ENCODE data around the gene EXOC4. TPM values are rescaled to one million over a fixed set of nuclear protein-coding genes. Genes with fewer than 3 reads are reported as not detected.

EXOC4 gene
- total RNA-seq, 4 donors from 2014 or later, result 60.0 to 187 (median 80.1) TPM

DNA sequence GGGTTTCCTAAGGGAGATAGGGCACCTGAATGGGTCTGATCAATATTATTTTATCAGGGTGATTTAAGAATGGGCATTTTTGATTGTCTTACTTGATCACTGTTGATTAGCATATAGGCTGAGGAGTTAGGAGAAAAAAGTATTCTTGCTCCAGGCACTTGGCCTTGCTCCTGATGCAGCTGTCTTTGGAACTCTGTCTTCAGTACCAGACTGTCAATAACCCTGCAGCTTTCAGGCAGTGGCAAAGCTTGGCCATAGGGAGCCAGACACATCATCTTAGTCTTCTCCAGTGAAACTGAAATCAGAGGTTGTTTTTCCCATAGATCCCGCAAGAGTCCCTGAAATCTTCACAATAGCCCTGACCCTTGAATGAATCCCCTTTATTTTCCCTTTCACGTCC lies 47.2 kb downstream of the EXOC4 start:
- TF ChIP-seq POLR2AphosphoS5 (IDR thresholded peaks at IDR 0.05) (no peak), EP300 (IDR thresholded peaks at IDR 0.05) (no peak), POLR2A (IDR thresholded peaks at IDR 0.05) (no peak)
- TF ChIP-seq, protein P1, sequence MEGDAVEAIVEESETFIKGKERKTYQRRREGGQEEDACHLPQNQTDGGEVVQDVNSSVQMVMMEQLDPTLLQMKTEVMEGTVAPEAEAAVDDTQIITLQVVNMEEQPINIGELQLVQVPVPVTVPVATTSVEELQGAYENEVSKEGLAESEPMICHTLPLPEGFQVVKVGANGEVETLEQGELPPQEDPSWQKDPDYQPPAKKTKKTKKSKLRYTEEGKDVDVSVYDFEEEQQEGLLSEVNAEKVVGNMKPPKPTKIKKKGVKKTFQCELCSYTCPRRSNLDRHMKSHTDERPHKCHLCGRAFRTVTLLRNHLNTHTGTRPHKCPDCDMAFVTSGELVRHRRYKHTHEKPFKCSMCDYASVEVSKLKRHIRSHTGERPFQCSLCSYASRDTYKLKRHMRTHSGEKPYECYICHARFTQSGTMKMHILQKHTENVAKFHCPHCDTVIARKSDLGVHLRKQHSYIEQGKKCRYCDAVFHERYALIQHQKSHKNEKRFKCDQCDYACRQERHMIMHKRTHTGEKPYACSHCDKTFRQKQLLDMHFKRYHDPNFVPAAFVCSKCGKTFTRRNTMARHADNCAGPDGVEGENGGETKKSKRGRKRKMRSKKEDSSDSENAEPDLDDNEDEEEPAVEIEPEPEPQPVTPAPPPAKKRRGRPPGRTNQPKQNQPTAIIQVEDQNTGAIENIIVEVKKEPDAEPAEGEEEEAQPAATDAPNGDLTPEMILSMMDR (IDR thresholded peaks at IDR 0.05), result no peak
- WGBS, result 84% methylated on average over 2 of the region's 2 CpGs
- H3K27me3 ChIP-seq, result no peaks in the 10 kb centered on the region
- no peaks in the 10 kb centered on the region for H3K9me3 ChIP-seq
- H3K27ac ChIP-seq, result no peak overlapping the region
- H3K36me3 ChIP-seq, result no peaks in the 10 kb centered on the region
- H3K4me3 ChIP-seq, result no peak overlapping the region
- DNase-seq (ENCODE audit: low spot score in 2 of 2), result no peak
- no peaks in the 10 kb centered on the region for H3K4me1 ChIP-seq

DNA sequence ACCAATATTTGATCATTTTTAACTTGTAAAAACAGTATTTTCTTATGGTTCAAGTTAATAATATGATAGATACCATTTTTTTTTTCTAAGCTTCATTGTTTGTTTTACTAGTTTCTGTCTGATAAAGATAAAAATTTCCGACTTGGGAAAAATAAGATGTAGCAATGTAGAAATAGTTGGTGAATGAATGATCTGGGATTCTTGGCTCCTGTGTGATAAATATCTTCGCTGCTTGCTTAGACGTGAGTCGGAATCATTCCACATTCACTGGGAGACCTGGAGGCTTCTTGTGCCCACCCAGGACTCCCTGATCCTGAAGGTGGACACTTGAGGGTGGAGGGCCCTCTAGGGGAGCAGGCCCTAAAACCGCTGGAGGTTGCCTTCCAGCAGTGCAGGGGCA lies 47.9 kb downstream of the EXOC4 start:
- no peak for DNase-seq (ENCODE audit: low spot score in 2 of 2)
- no peak overlapping the region for H3K4me3 ChIP-seq
- no peaks in the 10 kb centered on the region for H3K4me1 ChIP-seq
- H3K9me3 ChIP-seq, result no peaks in the 10 kb centered on the region
- WGBS, result 77% methylated on average over 5 of the region's 5 CpGs
- no peaks in the 10 kb centered on the region for H3K27me3 ChIP-seq
- H3K27ac ChIP-seq, result no peak overlapping the region
- no peak for TF ChIP-seq POLR2A (IDR thresholded peaks at IDR 0.05)
- H3K36me3 ChIP-seq, result no peaks in the 10 kb centered on the region

DNA sequence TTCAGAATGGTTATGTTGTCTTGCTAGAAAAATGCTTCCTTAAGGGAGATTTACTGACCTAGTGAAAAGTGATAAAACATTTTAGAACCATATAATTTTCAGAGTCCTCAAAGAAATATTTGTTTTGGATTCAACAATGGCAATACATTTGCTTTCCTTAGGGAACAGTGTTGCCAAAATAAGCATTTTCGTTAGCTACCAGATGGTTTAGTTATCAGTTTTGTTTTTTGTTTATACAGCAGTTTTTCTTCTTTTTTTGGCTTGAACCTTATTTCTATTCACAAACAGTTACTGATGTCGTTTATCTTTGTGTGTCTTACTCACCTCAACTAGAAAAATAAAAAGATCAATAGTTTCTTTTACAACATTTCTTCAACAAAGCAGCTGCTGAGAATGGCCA lies 48.6 kb downstream of the EXOC4 start:
- Histone ChIP-seq H3K4me1 (no peaks in the 10 kb centered on the region), H3K27me3 (no peaks in the 10 kb centered on the region), H3K4me3 (no peak overlapping the region), H3K9me3 (no peaks in the 10 kb centered on the region), H3K27ac (no peak overlapping the region), H3K36me3 (peaks cover 4% of the 10 kb centered on the region)
- WGBS, result 35% methylated on average over 2 of the region's 2 CpGs
- no peak for TF ChIP-seq POLR2AphosphoS5 (IDR thresholded peaks at IDR 0.05)
- no peak for DNase-seq (ENCODE audit: low spot score in 2 of 2)

DNA sequence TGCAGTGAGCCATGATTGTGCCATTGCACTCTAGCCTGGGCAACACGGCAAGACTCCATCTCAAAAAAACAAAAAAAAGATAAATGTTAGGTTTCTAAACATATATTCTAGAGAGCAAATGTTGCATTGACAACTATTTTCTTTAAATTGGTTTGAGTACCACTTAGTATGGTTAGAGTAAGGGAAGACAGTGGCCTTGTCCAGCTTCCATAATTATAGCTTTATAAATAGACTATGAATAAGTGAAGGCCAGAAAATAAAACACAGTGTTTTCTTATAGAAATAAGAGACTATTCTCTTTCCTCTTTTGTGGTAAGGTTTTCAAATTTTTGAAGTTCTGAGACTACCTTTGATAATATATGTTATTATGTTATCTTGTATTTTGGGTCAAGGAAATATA lies 50.5 kb downstream of the EXOC4 start:
- no peaks in the 10 kb centered on the region for H3K9me3 ChIP-seq
- DNase-seq (ENCODE audit: low spot score in 2 of 2), result no peak
- 88% methylated on average over 1 of the region's 1 CpG for WGBS
- no peak overlapping the region for H3K27ac ChIP-seq
- TF ChIP-seq POLR2A (IDR thresholded peaks at IDR 0.05), result no peak
- TF ChIP-seq EP300 (IDR thresholded peaks at IDR 0.05), result no peak
- TF ChIP-seq, protein P1 (IDR thresholded peaks at IDR 0.05), result no peak
- TF ChIP-seq POLR2AphosphoS5 (IDR thresholded peaks at IDR 0.05), result no peak
- H3K4me3 ChIP-seq, result no peak overlapping the region
- H3K4me1 ChIP-seq, result no peaks in the 10 kb centered on the region
- no peaks in the 10 kb centered on the region for H3K27me3 ChIP-seq
- peaks cover 21% of the 10 kb centered on the region for H3K36me3 ChIP-seq

DNA sequence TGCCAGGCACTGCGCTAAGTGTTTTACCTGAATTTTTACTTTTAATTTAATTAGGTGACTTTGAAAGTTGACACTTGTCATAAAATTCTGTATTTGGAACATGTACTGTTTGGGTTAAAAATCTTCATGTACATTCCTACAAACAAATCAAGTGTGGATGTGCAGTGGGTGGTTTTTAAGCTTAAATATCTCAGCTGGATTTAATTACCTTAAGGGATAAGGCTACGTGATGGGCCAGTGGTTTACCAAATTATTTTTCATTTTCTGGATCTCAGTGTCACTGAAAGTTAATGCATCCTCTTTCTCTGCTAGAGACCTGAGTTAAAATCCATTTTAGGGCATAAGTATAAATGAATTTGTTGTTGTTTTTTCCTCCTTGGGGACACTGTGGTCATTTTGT lies 51.1 kb downstream of the EXOC4 start:
- H3K36me3 ChIP-seq, result peaks cover 27% of the 10 kb centered on the region
- 81% methylated on average over 2 of the region's 2 CpGs for WGBS
- no peak for TF ChIP-seq EP300 (IDR thresholded peaks at IDR 0.05)
- no peak for TF ChIP-seq POLR2AphosphoS5 (IDR thresholded peaks at IDR 0.05)
- no peak for TF ChIP-seq POLR2A (IDR thresholded peaks at IDR 0.05)
- TF ChIP-seq, protein P1 (IDR thresholded peaks at IDR 0.05), result no peak
- H3K27me3 ChIP-seq, result no peaks in the 10 kb centered on the region
- H3K27ac ChIP-seq, result no peak overlapping the region
- H3K9me3 ChIP-seq, result no peaks in the 10 kb centered on the region
- DNase-seq (ENCODE audit: low spot score in 2 of 2), result no peak
- no peak overlapping the region for H3K4me3 ChIP-seq
- H3K4me1 ChIP-seq, result no peaks in the 10 kb centered on the region

DNA sequence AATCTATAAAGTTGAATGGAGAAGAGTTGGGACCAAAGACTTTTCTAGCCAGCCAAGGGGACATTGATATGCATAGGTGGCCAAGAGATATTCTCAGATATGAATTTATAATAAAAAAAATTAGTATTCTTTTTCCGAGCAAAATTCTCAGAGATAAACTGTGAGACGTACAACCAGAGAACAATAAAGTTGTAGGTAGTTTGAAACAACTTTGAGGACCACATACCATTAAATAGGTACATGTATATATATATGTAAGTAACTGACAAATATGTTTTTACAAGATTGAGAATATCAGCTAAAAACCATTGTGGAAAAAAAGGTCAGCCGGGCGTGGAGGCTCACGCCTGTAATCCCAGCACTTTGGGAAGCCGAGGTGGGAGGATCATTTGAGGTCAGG lies 56.5 kb downstream of the EXOC4 start:
- Histone ChIP-seq H3K36me3 (peaks cover 28% of the 10 kb centered on the region), H3K27ac (no peak overlapping the region), H3K9me3 (no peaks in the 10 kb centered on the region), H3K27me3 (no peaks in the 10 kb centered on the region), H3K4me3 (no peak overlapping the region), H3K4me1 (no peaks in the 10 kb centered on the region)
- no peak for TF ChIP-seq POLR2A (IDR thresholded peaks at IDR 0.05)
- TF ChIP-seq EP300 (IDR thresholded peaks at IDR 0.05), result no peak
- TF ChIP-seq POLR2AphosphoS5 (IDR thresholded peaks at IDR 0.05), result no peak
- TF ChIP-seq, protein P1 (IDR thresholded peaks at IDR 0.05), result no peak
- 94% methylated on average over 6 of the region's 6 CpGs for WGBS
- DNase-seq (ENCODE audit: low spot score in 2 of 2), result no peak
